ENCODE data around the gene EMILIN1.

The EMILIN1 gene

DNA sequence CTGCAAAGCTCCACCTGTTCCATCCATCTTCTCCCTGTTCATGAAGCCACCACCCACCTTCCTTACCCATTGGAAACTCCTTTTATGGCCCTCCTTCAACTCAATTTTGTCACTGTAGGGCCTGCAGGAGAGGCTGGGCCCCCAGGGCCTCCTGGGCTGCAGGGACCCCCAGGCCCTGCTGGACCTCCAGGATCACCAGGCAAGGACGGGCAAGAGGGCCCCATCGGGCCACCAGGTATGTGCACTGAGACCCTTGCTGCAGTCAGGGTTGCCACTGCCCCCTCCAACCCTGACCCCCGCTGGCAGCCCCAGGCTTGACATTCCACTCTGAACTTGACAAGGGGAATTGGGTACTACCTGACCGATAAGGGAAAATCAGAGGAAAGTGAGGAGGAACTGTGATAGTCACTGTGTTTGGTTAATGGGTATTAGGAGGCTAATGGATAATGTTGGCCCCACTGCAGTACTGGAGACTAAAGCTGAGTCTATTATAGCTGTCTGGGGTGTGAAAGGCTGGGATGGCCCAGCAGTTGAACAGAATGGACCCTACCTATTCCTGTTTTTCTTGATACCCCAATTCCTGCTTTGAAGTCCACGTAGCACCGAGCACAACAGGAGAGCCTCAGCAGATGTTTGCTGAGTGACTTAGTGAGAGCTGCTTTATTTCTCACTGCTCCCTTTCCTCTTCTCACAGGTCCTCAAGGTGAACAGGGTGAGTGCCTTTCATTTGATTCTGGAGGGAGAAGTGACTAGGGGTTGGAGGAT, 6.1 kb downstream of the EMILIN1 start:
- H3K4me3 ChIP-seq (ENCODE audit: low read length), result no peak overlapping the region
- no peak overlapping the region for H3K27ac ChIP-seq (ENCODE audit: low read length)
- no peak overlapping the region for H3K9ac ChIP-seq (ENCODE audit: low read length)
- peaks cover 21% of the 10 kb centered on the region for H3K27me3 ChIP-seq (ENCODE audit: control insufficient read depth, insufficient read depth, low read length)
- no peaks in the 10 kb centered on the region for H3K36me3 ChIP-seq (ENCODE audit: control insufficient read depth, low read depth, low read length)
- H3K9me3 ChIP-seq (ENCODE audit: control insufficient read depth, low read depth, low read length), result no peaks in the 10 kb centered on the region
- H3K4me1 ChIP-seq (ENCODE audit: control insufficient read depth, low read depth, low read length), result peaks cover 7% of the 10 kb centered on the region

DNA sequence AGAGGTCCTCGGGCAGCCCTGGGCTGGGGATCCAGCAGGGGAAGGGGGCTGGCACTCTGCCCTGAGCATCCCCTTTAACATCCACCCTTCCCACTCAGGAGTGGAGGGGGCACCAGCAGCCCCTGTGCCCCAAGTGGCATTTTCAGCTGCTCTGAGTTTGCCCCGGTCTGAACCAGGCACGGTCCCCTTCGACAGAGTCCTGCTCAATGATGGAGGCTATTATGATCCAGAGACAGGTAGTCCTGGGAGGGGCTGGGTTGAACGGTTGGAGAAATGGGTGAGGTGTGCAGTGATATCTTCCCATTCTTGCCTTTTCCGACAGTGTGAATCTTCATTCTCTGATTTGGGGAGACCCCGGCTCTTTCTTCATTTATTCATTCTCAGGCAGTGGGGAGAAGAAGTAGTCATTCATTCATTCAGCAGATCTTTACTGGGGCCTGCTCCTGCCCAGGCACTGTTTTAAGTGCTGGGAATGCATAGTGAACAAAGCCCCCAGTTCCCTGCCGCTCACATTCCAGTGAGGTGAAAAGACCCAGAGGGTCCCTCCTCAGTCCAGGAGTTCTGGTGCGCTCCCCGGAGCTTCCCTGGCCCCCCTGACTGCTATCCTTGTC, 6.8 kb downstream of the EMILIN1 start:
- Histone ChIP-seq H3K36me3 (ENCODE audit: control insufficient read depth, low read depth, low read length) (no peaks in the 10 kb centered on the region), H3K9ac (ENCODE audit: low read length) (no peak overlapping the region), H3K27me3 (ENCODE audit: control insufficient read depth, insufficient read depth, low read length) (peaks cover 21% of the 10 kb centered on the region), H3K9me3 (ENCODE audit: control insufficient read depth, low read depth, low read length) (no peaks in the 10 kb centered on the region), H3K27ac (ENCODE audit: low read length) (no peak overlapping the region), H3K4me3 (ENCODE audit: low read length) (peak overlapping the region; percentile 69), H3K4me1 (ENCODE audit: control insufficient read depth, low read depth, low read length) (peaks cover 7% of the 10 kb centered on the region)

DNA sequence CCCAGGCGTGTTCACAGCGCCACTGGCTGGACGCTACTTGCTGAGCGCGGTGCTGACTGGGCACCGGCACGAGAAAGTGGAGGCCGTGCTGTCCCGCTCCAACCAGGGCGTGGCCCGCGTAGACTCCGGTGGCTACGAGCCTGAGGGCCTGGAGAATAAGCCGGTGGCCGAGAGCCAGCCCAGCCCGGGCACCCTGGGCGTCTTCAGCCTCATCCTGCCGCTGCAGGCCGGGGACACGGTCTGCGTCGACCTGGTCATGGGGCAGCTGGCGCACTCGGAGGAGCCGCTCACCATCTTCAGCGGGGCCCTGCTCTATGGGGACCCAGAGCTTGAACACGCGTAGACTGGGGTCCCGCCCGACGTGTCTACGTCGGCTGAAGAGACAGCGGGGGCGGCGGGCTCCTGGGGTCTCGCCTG, 7.3 kb downstream of the EMILIN1 start:
- Histone ChIP-seq H3K36me3 (ENCODE audit: control insufficient read depth, low read depth, low read length) (no peaks in the 10 kb centered on the region), H3K4me3 (ENCODE audit: low read length) (peak overlapping the region; percentile 69), H3K9me3 (ENCODE audit: control insufficient read depth, low read depth, low read length) (no peaks in the 10 kb centered on the region), H3K27me3 (ENCODE audit: control insufficient read depth, insufficient read depth, low read length) (peaks cover 21% of the 10 kb centered on the region), H3K27ac (ENCODE audit: low read length) (no peak overlapping the region), H3K9ac (ENCODE audit: low read length) (peak overlapping the region; percentile 61), H3K4me1 (ENCODE audit: control insufficient read depth, low read depth, low read length) (peaks cover 7% of the 10 kb centered on the region)

- peaks cover 21% of the 10 kb centered on the region for H3K27me3 ChIP-seq (ENCODE audit: control insufficient read depth, insufficient read depth, low read length)
- no peaks in the 10 kb centered on the region for H3K36me3 ChIP-seq (ENCODE audit: control insufficient read depth, low read depth, low read length)
- H3K4me3 ChIP-seq (ENCODE audit: low read length), result peak overlapping the region; percentile 69
- peak overlapping the region; percentile 61 for H3K9ac ChIP-seq (ENCODE audit: low read length)
- no peak overlapping the region for H3K27ac ChIP-seq (ENCODE audit: low read length)
- no peaks in the 10 kb centered on the region for H3K9me3 ChIP-seq (ENCODE audit: control insufficient read depth, low read depth, low read length)
- peaks cover 7% of the 10 kb centered on the region for H3K4me1 ChIP-seq (ENCODE audit: control insufficient read depth, low read depth, low read length)
Observed at GRCh38 chr2:27086090-27086723, 7.8 kb downstream of the EMILIN1 start.

DNA sequence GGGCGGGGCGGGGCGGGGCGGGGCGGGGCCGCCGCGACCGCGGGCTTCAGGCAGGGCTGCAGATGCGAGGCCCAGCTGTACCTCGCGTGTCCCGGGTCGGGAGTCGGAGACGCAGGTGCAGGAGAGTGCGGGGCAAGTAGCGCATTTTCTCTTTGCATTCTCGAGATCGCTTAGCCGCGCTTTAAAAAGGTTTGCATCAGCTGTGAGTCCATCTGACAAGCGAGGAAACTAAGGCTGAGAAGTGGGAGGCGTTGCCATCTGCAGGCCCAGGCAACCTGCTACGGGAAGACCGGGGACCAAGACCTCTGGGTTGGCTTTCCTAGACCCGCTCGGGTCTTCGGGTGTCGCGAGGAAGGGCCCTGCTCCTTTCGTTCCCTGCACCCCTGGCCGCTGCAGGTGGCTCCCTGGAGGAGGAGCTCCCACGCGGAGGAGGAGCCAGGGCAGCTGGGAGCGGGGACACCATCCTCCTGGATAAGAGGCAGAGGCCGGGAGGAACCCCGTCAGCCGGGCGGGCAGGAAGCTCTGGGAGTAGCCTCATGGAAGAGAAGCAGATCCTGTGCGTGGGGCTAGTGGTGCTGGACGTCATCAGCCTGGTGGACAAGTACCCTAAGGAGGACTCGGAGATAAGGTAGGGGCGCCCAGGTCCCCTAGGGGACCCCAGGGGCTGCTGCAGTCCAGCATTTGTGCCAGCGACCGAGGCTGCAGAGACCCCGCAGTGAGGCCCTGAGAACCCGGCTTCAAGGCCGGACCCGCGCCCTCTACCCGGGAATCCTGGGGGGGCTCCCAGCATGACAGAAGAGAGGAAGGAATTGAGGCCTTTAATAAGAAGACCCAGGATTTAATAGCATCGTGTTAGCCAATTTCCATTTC, 8.5 kb downstream of the EMILIN1 start, which contains the start of gene KHK:
TSS of gene KHK (plus strand) at position 49 of the 870 bp plus-strand sequence. CDS start at position 537, 488 bp downstream.
- Histone ChIP-seq H3K4me3 (ENCODE audit: low read length) (peak within 1 kb of the TSS; percentile 83), H3K36me3 (ENCODE audit: control insufficient read depth, low read depth, low read length) (no peaks in the 10 kb centered on the region), H3K9me3 (ENCODE audit: control insufficient read depth, low read depth, low read length) (no peaks in the 10 kb centered on the region), H3K4me1 (ENCODE audit: control insufficient read depth, low read depth, low read length) (peaks cover 7% of the 10 kb centered on the region), H3K27me3 (ENCODE audit: control insufficient read depth, insufficient read depth, low read length) (peaks cover 21% of the 10 kb centered on the region), H3K9ac (ENCODE audit: low read length) (peak within 1 kb of the TSS; percentile 61), H3K27ac (ENCODE audit: low read length) (no peak within 1 kb of the TSS)

DNA sequence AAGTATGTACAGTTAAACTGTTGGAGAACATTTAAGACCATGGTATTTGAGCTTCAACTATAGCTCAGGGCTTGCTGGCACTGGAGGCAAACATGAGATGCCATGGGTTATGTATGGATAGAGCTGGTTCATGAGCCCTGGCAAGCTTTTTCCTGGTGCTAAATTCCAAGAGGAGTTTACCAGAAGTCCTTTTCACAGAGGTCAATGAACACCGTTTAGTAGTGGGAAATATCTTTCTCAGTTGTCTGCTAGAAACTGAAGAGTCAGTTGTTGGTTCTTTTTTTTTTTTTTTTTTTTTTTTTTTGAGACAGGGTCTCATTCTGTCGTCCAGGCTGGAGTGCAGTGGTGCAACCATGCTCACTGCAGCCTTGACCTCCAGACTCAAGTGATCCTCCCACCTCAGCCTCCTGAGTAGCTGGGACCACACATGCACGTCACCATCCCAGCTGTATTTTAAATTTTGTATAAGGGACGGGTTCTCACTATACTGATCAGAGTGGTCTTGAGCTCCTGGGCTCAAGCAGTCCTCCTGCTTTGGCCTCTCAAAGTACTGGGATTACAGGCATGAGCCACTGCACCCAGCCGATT, 9.5 kb downstream of the EMILIN1 start:
- peaks cover 21% of the 10 kb centered on the region for H3K27me3 ChIP-seq (ENCODE audit: control insufficient read depth, insufficient read depth, low read length)
- peak overlapping the region; percentile 83 for H3K4me3 ChIP-seq (ENCODE audit: low read length)
- H3K36me3 ChIP-seq (ENCODE audit: control insufficient read depth, low read depth, low read length), result no peaks in the 10 kb centered on the region
- peaks cover 7% of the 10 kb centered on the region for H3K4me1 ChIP-seq (ENCODE audit: control insufficient read depth, low read depth, low read length)
- no peaks in the 10 kb centered on the region for H3K9me3 ChIP-seq (ENCODE audit: control insufficient read depth, low read depth, low read length)
- no peak overlapping the region for H3K27ac ChIP-seq (ENCODE audit: low read length)
- no peak overlapping the region for H3K9ac ChIP-seq (ENCODE audit: low read length)

GRCh38 chr2:27088634-27089033, 10.2 kb downstream of the EMILIN1 start:
- H3K27ac ChIP-seq (ENCODE audit: low read length), result no peak overlapping the region
- H3K27me3 ChIP-seq (ENCODE audit: control insufficient read depth, insufficient read depth, low read length), result peaks cover 21% of the 10 kb centered on the region
- H3K36me3 ChIP-seq (ENCODE audit: control insufficient read depth, low read depth, low read length), result no peaks in the 10 kb centered on the region
- no peaks in the 10 kb centered on the region for H3K9me3 ChIP-seq (ENCODE audit: control insufficient read depth, low read depth, low read length)
- H3K4me3 ChIP-seq (ENCODE audit: low read length), result no peak overlapping the region
- peaks cover 7% of the 10 kb centered on the region for H3K4me1 ChIP-seq (ENCODE audit: control insufficient read depth, low read depth, low read length)
- no peak overlapping the region for H3K9ac ChIP-seq (ENCODE audit: low read length)

- Histone ChIP-seq H3K9me3 (ENCODE audit: control insufficient read depth, low read depth, low read length) (no peaks in the 10 kb centered on the region), H3K4me3 (ENCODE audit: low read length) (no peak overlapping the region), H3K9ac (ENCODE audit: low read length) (no peak overlapping the region), H3K27me3 (ENCODE audit: control insufficient read depth, insufficient read depth, low read length) (peaks cover 21% of the 10 kb centered on the region), H3K4me1 (ENCODE audit: control insufficient read depth, low read depth, low read length) (peaks cover 7% of the 10 kb centered on the region), H3K27ac (ENCODE audit: low read length) (no peak overlapping the region), H3K36me3 (ENCODE audit: control insufficient read depth, low read depth, low read length) (no peaks in the 10 kb centered on the region)
Observed at GRCh38 chr2:27089111-27089954, 10.9 kb downstream of the EMILIN1 start.

DNA sequence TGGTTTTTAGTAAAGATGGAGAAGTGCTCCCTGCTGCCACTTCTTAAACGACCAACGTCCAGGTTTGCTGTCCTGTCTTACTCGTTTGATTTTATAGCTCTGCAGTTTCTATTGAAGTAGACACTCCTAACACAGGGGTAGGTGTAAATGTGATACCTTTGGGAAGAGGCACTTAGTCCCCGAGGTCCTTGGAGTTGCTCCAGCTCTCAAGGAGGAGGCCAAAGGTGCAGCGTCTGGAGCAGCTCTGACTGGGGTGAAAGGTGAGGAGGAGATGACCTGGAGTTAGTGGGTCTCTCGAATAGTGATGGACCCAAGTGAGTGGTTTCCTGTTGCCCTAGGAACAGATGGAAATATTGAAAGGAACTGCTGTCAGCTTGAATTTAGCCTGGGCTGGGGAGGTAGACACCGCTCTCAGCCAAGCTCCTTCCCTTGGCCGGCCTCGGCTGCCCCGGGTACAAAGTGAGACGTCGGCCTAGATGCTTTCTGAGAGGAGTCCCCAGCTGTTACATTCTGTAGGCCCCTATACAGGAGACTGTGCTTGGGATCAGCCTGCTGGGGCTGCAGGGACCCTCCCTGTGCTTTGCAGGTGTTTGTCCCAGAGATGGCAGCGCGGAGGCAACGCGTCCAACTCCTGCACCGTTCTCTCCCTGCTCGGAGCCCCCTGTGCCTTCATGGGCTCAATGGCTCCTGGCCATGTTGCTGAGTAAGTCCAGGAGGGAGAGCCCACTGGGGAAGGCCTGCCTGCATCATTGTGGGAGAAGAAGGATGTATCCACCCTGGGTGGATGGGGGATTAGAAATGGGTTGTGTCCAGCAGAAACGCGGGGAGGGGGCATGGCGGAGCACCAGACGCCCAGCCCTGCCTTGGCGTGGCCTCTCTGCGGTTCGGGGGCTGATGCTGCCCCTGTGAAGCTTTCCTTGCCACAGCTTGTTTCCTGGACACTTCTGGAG, 13.6 kb downstream of the EMILIN1 start:
- Histone ChIP-seq H3K9ac (ENCODE audit: low read length) (no peak overlapping the region), H3K4me1 (ENCODE audit: control insufficient read depth, low read depth, low read length) (peaks cover 7% of the 10 kb centered on the region), H3K36me3 (ENCODE audit: control insufficient read depth, low read depth, low read length) (no peaks in the 10 kb centered on the region)

More for the DNA sequence above, 13.6 kb downstream of the EMILIN1 start:
- Histone ChIP-seq H3K27me3 (ENCODE audit: control insufficient read depth, insufficient read depth, low read length) (peaks cover 9% of the 10 kb centered on the region), H3K4me3 (ENCODE audit: low read length) (no peak overlapping the region), H3K9me3 (ENCODE audit: control insufficient read depth, low read depth, low read length) (no peaks in the 10 kb centered on the region), H3K27ac (ENCODE audit: low read length) (no peak overlapping the region)
